SHP77 (cell line): ENCODE data around the gene SLC6A19.
A peak's percentile ranks its signal among the peaks of the same experiment; 100 is the strongest.

Experiments used
- DNase-seq, 2 experiments: peaks; one replicate each; lab custom pipeline; 2025; lab: John Stamatoyannopoulos, UW

Gene SLC6A19

GRCh38 chr5:1195916-1196315 is 5.5 kb upstream of the SLC6A19 start:
- no peak for DNase-seq

- no peak for DNase-seq
Observed at GRCh38 chr5:1196562-1196961, 4.8 kb upstream of the SLC6A19 start.

- DNase-seq: no peak
Observed at GRCh38 chr5:1197876-1198666, 3.3 kb upstream of the SLC6A19 start.

- no peak for DNase-seq
Observed at GRCh38 chr5:1199340-1199648, 2.1 kb upstream of the SLC6A19 start.

- no peak for DNase-seq
Observed at GRCh38 chr5:1199649-1200494, 1.5 kb upstream of the SLC6A19 start.

GRCh38 chr5:1200495-1201326 is 684 bp upstream of the SLC6A19 start:
- DNase-seq: no peak

- no peak for DNase-seq
Observed at GRCh38 chr5:1202026-1202797, 817 bp downstream of the SLC6A19 start.

- no peak for DNase-seq
Observed at GRCh38 chr5:1202798-1203185, 1.4 kb downstream of the SLC6A19 start.

- DNase-seq: no peak
Observed at GRCh38 chr5:1203311-1203967, 2.0 kb downstream of the SLC6A19 start.

- DNase-seq: no peak
Observed at GRCh38 chr5:1203968-1204692, 2.7 kb downstream of the SLC6A19 start.

- peak; percentile 19 to 56 for DNase-seq
Observed at GRCh38 chr5:1204693-1205242, 3.4 kb downstream of the SLC6A19 start.

- no peak for DNase-seq
Observed at GRCh38 chr5:1205255-1206180, 4.1 kb downstream of the SLC6A19 start.

GRCh38 chr5:1206521-1207412 is 5.4 kb downstream of the SLC6A19 start:
- DNase-seq: no peak

GRCh38 chr5:1207555-1207954 is 6.2 kb downstream of the SLC6A19 start:
- DNase-seq: no peak

GRCh38 chr5:1208221-1208742 is 6.9 kb downstream of the SLC6A19 start:
- no peak for DNase-seq

- DNase-seq: peak; percentile 57 to 63
Observed at GRCh38 chr5:1208743-1209488, 7.5 kb downstream of the SLC6A19 start.

- DNase-seq: no peak
Observed at GRCh38 chr5:1209489-1209852, 8.1 kb downstream of the SLC6A19 start.
